H1 (cell line): Measurements from ENCODE around the gene SPATS2L. TPM values are rescaled to one million over a fixed set of nuclear protein-coding genes. Genes with fewer than 3 reads are reported as not detected.

Source experiments
- ATF2 ChIP-seq: IDR thresholded peaks from 2 replicates; pipeline ENCODE4 v1.6.1; 2012; ENCODE audit warnings: low read length, inconsistent platforms
- polyA plus RNA-seq, 7 experiments: library from polyadenylated mRNA; depleted of rRNA in 3 of 7; stranded (reverse) in 5 of 7; unstranded in 2 of 7; fragments of >200 nt in 5 of 7; fragments of 200-250 nt in 2 of 7; gene quantifications; 1 replicate in 5 of 7; 2 replicates in 1 of 7; 4 replicates in 1 of 7; pipeline versions ENCODE4 v1.2.1 to v1.2.3, GENCODE V29; 2011 to 2013; ENCODE audit warnings: missing spikeins in 2 of 7, mixed read lengths in 2 of 7
- total RNA-seq: library from RNA; stranded (reverse); fragmentation: NEBNext Ultra II Directional; extraction: Animal tissue kit (Norgen Biotek cat#: 25700); gene quantifications from 2 replicates; pipeline ENCODE4 v1.2.1, GENCODE V29; 2021

Gene SPATS2L
- total and polyA plus RNA-seq, 2 of the 8 experiments (the other 6 are each of a cell fraction or from before 2014, with no cell fraction given), result 67.3 to 189 TPM

GRCh38 chr2:200356321-200356720, 49.8 kb downstream of the SPATS2L start (continued):
- no peak for TF ChIP-seq ATF2
